H9 (cell line): Measurements from ENCODE around the gene COMMD1. TPM values are rescaled to one million over a fixed set of nuclear protein-coding genes. Genes with fewer than 3 reads are reported as not detected.
A peak's percentile ranks its signal among the peaks of the same experiment; 100 is the strongest.

ENCODE experiments used
- DNase-seq: peaks from one replicate; pipeline ENCODE4 v3.0.0-alpha.2; 2017
- H2AFZ ChIP-seq: one replicate; pipeline ENCODE4 v1.6.1; 2013; ENCODE audit warnings: mild to moderate bottlenecking, low read length, control low read depth, moderate library complexity
- H2AK5ac ChIP-seq: 2 replicates; pipeline ENCODE4 v1.6.1; 2013; ENCODE audit warnings: low read length, control low read depth, mixed read lengths; ENCODE audit not compliant: insufficient read length
- H2BK120ac ChIP-seq: one replicate; pipeline ENCODE4 v1.6.1; 2013; ENCODE audit warnings: low read depth, mild to moderate bottlenecking, low read length, control low read depth, inconsistent platforms; ENCODE audit not compliant: poor library complexity, severe bottlenecking
- H2BK12ac ChIP-seq: 2 replicates; pipeline ENCODE4 v1.6.1; 2013; ENCODE audit warnings: low read length, control low read depth, mixed read lengths, low read depth; ENCODE audit not compliant: insufficient read length
- H2BK15ac ChIP-seq: 2 replicates; pipeline ENCODE4 v1.6.1; 2013; ENCODE audit warnings: low read depth, low read length, control low read depth
- H2BK20ac ChIP-seq: one replicate; pipeline ENCODE4 v1.6.1; 2013; ENCODE audit warnings: low read depth, mild to moderate bottlenecking, low read length, control low read depth, inconsistent platforms; ENCODE audit not compliant: poor library complexity, severe bottlenecking
- H2BK5ac ChIP-seq: 2 replicates; pipeline ENCODE4 v1.6.1; 2013; ENCODE audit warnings: low read length, control low read depth, mixed read lengths; ENCODE audit not compliant: insufficient read length
- H3K14ac ChIP-seq: 2 replicates; pipeline ENCODE4 v1.6.1; 2013; ENCODE audit warnings: low read length, control low read depth; ENCODE audit not compliant: insufficient read depth
- H3K18ac ChIP-seq: 2 replicates; pipeline ENCODE4 v1.6.1; 2013; ENCODE audit warnings: low read depth, mild to moderate bottlenecking, mixed read lengths, low read length, control low read depth; ENCODE audit not compliant: insufficient read length
- H3K23ac ChIP-seq: 2 replicates; pipeline ENCODE4 v1.6.1; 2013; ENCODE audit warnings: low read length, control low read depth, mixed read lengths, low read depth; ENCODE audit not compliant: insufficient read length
- H3K23me2 ChIP-seq: 2 replicates; pipeline ENCODE4 v1.6.1; 2013; ENCODE audit warnings: low read depth, mild to moderate bottlenecking, mixed read lengths, low read length, control low read depth; ENCODE audit not compliant: insufficient read length, poor library complexity, severe bottlenecking
- H3K27ac ChIP-seq: 2 replicates; pipeline ENCODE4 v1.5.1; 2013; ENCODE audit warnings: low read length, control low read depth, mixed read lengths, low read depth; ENCODE audit not compliant: insufficient read length
- H3K27me3 ChIP-seq: 2 replicates; pipeline ENCODE4 v1.6.1; 2013; ENCODE audit warnings: low read length, control low read depth, inconsistent platforms; ENCODE audit not compliant: insufficient read depth
- H3K4ac ChIP-seq: 2 replicates; pipeline ENCODE4 v1.6.1; 2013; ENCODE audit warnings: low read depth, mild to moderate bottlenecking, control low read depth, inconsistent platforms, low read length, moderate library complexity
- H3K4me1 ChIP-seq: 2 replicates; pipeline ENCODE4 v1.6.1; 2013; ENCODE audit warnings: low read length, control low read depth, inconsistent platforms; ENCODE audit not compliant: insufficient read depth
- H3K4me2 ChIP-seq: 2 replicates; pipeline ENCODE4 v1.6.1; 2013; ENCODE audit warnings: low read length, control low read depth, mixed read lengths; ENCODE audit not compliant: insufficient read length, insufficient read depth
- H3K56ac ChIP-seq: 2 replicates; pipeline ENCODE4 v1.6.1; 2013; ENCODE audit warnings: low read depth, mild to moderate bottlenecking, mixed read lengths, low read length, control low read depth; ENCODE audit not compliant: insufficient read length
- H3K79me1 ChIP-seq: 2 replicates; pipeline ENCODE4 v1.6.1; 2013; ENCODE audit warnings: low read depth, mild to moderate bottlenecking, moderate library complexity, low read length, control low read depth, inconsistent platforms; ENCODE audit not compliant: insufficient read depth, poor library complexity, severe bottlenecking
- H3K79me2 ChIP-seq: 2 replicates; pipeline ENCODE4 v1.6.1; 2013; ENCODE audit warnings: low read length, control low read depth, inconsistent platforms; ENCODE audit not compliant: insufficient read depth
- H3K9ac ChIP-seq: 2 replicates; pipeline ENCODE4 v1.6.1; 2013; ENCODE audit warnings: low read length, control low read depth, mixed read lengths; ENCODE audit not compliant: insufficient read length; ENCODE audit errors: extremely low read depth
- H3K9me3 ChIP-seq: one replicate; pipeline ENCODE4 v1.6.1; 2013; ENCODE audit warnings: low read depth, low read length, inconsistent platforms; ENCODE audit not compliant: control insufficient read depth
- H3T11ph ChIP-seq: one replicate; pipeline ENCODE4 v1.6.1; 2013; ENCODE audit warnings: mild to moderate bottlenecking, low read length, control low read depth, inconsistent platforms
- H4K20me1 ChIP-seq: one replicate; pipeline ENCODE4 v1.6.1; 2013; ENCODE audit not compliant: control insufficient read depth, insufficient read length, insufficient read depth
- H4K5ac ChIP-seq: 2 replicates; pipeline ENCODE4 v1.6.1; 2013; ENCODE audit warnings: low read depth, mild to moderate bottlenecking, mixed read lengths, low read length, control low read depth; ENCODE audit not compliant: insufficient read length
- H4K8ac ChIP-seq: replicated peaks from 2 replicates; pipeline ENCODE4 v1.6.1; 2013; ENCODE audit warnings: low read length, control low read depth, mixed read lengths, low read depth; ENCODE audit not compliant: insufficient read length
- H4K91ac ChIP-seq: 2 replicates; pipeline ENCODE4 v1.6.1; 2013; ENCODE audit warnings: low read depth, mild to moderate bottlenecking, moderate library complexity, mixed read lengths, low read length, control low read depth; ENCODE audit not compliant: insufficient read length
- H3K27ac Mint-ChIP-seq, 3 experiments: 2 replicates in 2 of 3; 3 replicates in 1 of 3; pipeline ENCODE4 v1.8.0; 2020 to 2021; ENCODE audit warnings: mixed read lengths in 3 of 3, mild to moderate bottlenecking in 1 of 3, moderate library complexity in 1 of 3
- H3K27me3 Mint-ChIP-seq: 2 replicates; pipeline ENCODE4 v1.8.0; 2021; ENCODE audit warnings: low read depth, mild to moderate bottlenecking, moderate library complexity, mixed read lengths
- H3K36me3 Mint-ChIP-seq, 3 experiments: 2 replicates in 2 of 3; 3 replicates in 1 of 3; pipeline ENCODE4 v1.8.0; 2020 to 2021; ENCODE audit warnings: low read depth in 3 of 3, mixed read lengths in 3 of 3; ENCODE audit not compliant: insufficient read depth in 1 of 3
- H3K4me1 Mint-ChIP-seq, 2 experiments: 2 replicates each; pipeline ENCODE4 v1.8.0; 2020; ENCODE audit warnings: mixed read lengths in 2 of 2
- H3K4me3 Mint-ChIP-seq, 2 experiments: 2 replicates in 1 of 2; 3 replicates in 1 of 2; pipeline ENCODE4 v1.8.0; 2020 to 2021; ENCODE audit warnings: mild to moderate bottlenecking in 2 of 2, mixed read lengths in 2 of 2, moderate library complexity in 1 of 2
- H3K9me3 Mint-ChIP-seq, 2 experiments: 2 replicates in 1 of 2; 3 replicates in 1 of 2; pipeline ENCODE4 v1.8.0; 2020; ENCODE audit warnings: mild to moderate bottlenecking in 2 of 2, mixed read lengths in 2 of 2, moderate library complexity in 1 of 2
- WGBS: extraction: QIAGEN DNeasy Blood & Tissue Kit; methylation state at CpG from one replicate; pipeline ENCODE4 v1.1.7; 2013; ENCODE audit warnings: missing lambda C conversion rate, low lambda C conversion rate, mixed read lengths; ENCODE audit not compliant: insufficient read length; ENCODE audit errors: extremely low coverage; 5-methylcytosine and 5-hydroxymethylcytosine counted together
- total RNA-seq: library from RNA; stranded (reverse); gene quantifications from 2 replicates; pipeline ENCODE4 v1.2.1, GENCODE V29; 2021
- TF ChIP-seq, protein P1 (sequence below): fragments of 200-600 bp; sonication (generic); conservative IDR thresholded peaks from 3 replicates; pipeline ENCODE4 v1.8.0; 2021; ENCODE audit warnings: antibody characterized with exemption, mild to moderate bottlenecking

The COMMD1 gene
- total RNA-seq, 1 experiment from 2014 or later, result 31.5 TPM

- Histone ChIP-seq H3K79me2 (no peaks in the 10 kb centered on the region), H3K4me1 (no peaks in the 10 kb centered on the region), H3K9me3 (no peaks in the 10 kb centered on the region), H3K14ac (no peak overlapping the region), H2BK120ac (no peak overlapping the region), H3T11ph (no peak overlapping the region), H3K27me3 (no peaks in the 10 kb centered on the region), H3K56ac (no peak overlapping the region), H3K9ac (no peak overlapping the region), H4K8ac (no peak overlapping the region), H2AFZ (no peak overlapping the region), H3K79me1 (no peaks in the 10 kb centered on the region), H4K5ac (no peak overlapping the region), H4K20me1 (no peaks in the 10 kb centered on the region), H2AK5ac (no peak overlapping the region), H2BK12ac (no peak overlapping the region), H3K23me2 (no peaks in the 10 kb centered on the region), H3K4ac (no peak overlapping the region), H3K27ac (no peak overlapping the region), H2BK15ac (no peak overlapping the region), H3K23ac (no peak overlapping the region), H3K4me2 (no peak overlapping the region), H2BK5ac (no peak overlapping the region), H4K91ac (no peak overlapping the region), H3K18ac (no peak overlapping the region), H2BK20ac (no peak overlapping the region)
- H3K27ac Mint-ChIP-seq, result no peak overlapping the region
- no peaks in the 10 kb centered on the region for H3K9me3 Mint-ChIP-seq
- no peaks in the 10 kb centered on the region for H3K27me3 Mint-ChIP-seq
- H3K4me3 Mint-ChIP-seq, result no peak overlapping the region
- no peaks in the 10 kb centered on the region for H3K36me3 Mint-ChIP-seq
- TF ChIP-seq, protein P1, sequence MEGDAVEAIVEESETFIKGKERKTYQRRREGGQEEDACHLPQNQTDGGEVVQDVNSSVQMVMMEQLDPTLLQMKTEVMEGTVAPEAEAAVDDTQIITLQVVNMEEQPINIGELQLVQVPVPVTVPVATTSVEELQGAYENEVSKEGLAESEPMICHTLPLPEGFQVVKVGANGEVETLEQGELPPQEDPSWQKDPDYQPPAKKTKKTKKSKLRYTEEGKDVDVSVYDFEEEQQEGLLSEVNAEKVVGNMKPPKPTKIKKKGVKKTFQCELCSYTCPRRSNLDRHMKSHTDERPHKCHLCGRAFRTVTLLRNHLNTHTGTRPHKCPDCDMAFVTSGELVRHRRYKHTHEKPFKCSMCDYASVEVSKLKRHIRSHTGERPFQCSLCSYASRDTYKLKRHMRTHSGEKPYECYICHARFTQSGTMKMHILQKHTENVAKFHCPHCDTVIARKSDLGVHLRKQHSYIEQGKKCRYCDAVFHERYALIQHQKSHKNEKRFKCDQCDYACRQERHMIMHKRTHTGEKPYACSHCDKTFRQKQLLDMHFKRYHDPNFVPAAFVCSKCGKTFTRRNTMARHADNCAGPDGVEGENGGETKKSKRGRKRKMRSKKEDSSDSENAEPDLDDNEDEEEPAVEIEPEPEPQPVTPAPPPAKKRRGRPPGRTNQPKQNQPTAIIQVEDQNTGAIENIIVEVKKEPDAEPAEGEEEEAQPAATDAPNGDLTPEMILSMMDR, result peak; percentile 19; the same call in 2 of the 3 replicates
- DNase-seq, result no peak
- no CpG with 5 or more reads among the region's 2 CpGs for WGBS
- peaks cover 6 to 8% of the 10 kb centered on the region in 2 experiments; a peak in 3 of 4 replicates for H3K4me1 Mint-ChIP-seq
Measured at GRCh38 chr2:62014102-62014501, 108.6 kb downstream of the COMMD1 start.
